HK-2 (cell line): ENCODE measurements around the gene SPATA3.
"Not testable (repeated sequence)": the region's sequence is repeated elsewhere in the genome, so short reads cannot be mapped to it uniquely, and the experiment has no call there.

Source experiments
- DNase-seq: peaks from one replicate; pipeline ENCODE4 v3.0.0-alpha.2; 2018; ENCODE audit not compliant: unreplicated experiment

SPATA3 gene

GRCh38 chr2:230996661-230997060 lies 740 bp downstream of the SPATA3 start:
- DNase-seq = no peak

GRCh38 chr2:230998882-230999281 lies 3.0 kb downstream of the SPATA3 start:
- DNase-seq = no peak

GRCh38 chr2:230999477-230999876 lies 3.6 kb downstream of the SPATA3 start:
- no peak for DNase-seq

GRCh38 chr2:231000211-231000904 lies 4.4 kb downstream of the SPATA3 start:
- DNase-seq = peak; percentile 14

GRCh38 chr2:231001036-231001435 lies 5.1 kb downstream of the SPATA3 start:
- DNase-seq = no peak

GRCh38 chr2:231001921-231002320 lies 6.0 kb downstream of the SPATA3 start:
- DNase-seq = no peak

- no peak for DNase-seq
Measured at GRCh38 chr2:231002641-231003040, 6.7 kb downstream of the SPATA3 start.

GRCh38 chr2:231003186-231003585 lies 7.3 kb downstream of the SPATA3 start:
- no peak for DNase-seq

- DNase-seq = not testable (repeated sequence)
Measured at GRCh38 chr2:231004930-231005329, 9.0 kb downstream of the SPATA3 start.

GRCh38 chr2:231007286-231008098 lies 11.6 kb downstream of the SPATA3 start:
- DNase-seq = no peak

- no peak for DNase-seq
Measured at GRCh38 chr2:231008131-231008530, 12.2 kb downstream of the SPATA3 start.

- no peak for DNase-seq
Measured at GRCh38 chr2:231009236-231009919, 13.5 kb downstream of the SPATA3 start.

- DNase-seq = no peak
Measured at GRCh38 chr2:231010201-231010730, 14.3 kb downstream of the SPATA3 start.

- DNase-seq = no peak
Measured at GRCh38 chr2:231011526-231011925, 15.6 kb downstream of the SPATA3 start.

GRCh38 chr2:231012463-231012862 lies 16.5 kb downstream of the SPATA3 start:
- DNase-seq = no peak

- DNase-seq = no peak
Measured at GRCh38 chr2:231013820-231014219, 17.9 kb downstream of the SPATA3 start.

GRCh38 chr2:231015478-231015877 lies 19.6 kb downstream of the SPATA3 start:
- no peak for DNase-seq

- DNase-seq = no peak
Measured at GRCh38 chr2:231015926-231016325, 20.0 kb downstream of the SPATA3 start.

- DNase-seq = no peak
Measured at GRCh38 chr2:231016566-231017230, 20.8 kb downstream of the SPATA3 start.

- DNase-seq = no peak
Measured at GRCh38 chr2:231017231-231017598, 21.3 kb downstream of the SPATA3 start.

- DNase-seq = no peak
Measured at GRCh38 chr2:231018184-231018583, 22.3 kb downstream of the SPATA3 start.

GRCh38 chr2:231025059-231025458 lies 29.1 kb downstream of the SPATA3 start:
- not testable (repeated sequence) for DNase-seq
